Hematopoietic multipotent progenitor cell (in vitro differentiated cells): ENCODE results near the gene TOMM6. TPM values are rescaled to one million over a fixed set of nuclear protein-coding genes. Genes with fewer than 3 reads are reported as not detected.
"Not testable (repeated sequence)": the region's sequence is repeated elsewhere in the genome, so short reads cannot be mapped to it uniquely, and the experiment has no call there.

Source experiments
- DNase-seq, 3 donors: peaks; one replicate each; pipeline ENCODE4 v3.0.0-alpha.2; 2011 to 2015; ENCODE audit warnings: low read depth in 2 of 3, low spot score in 2 of 3
- total RNA-seq: library from RNA; depleted of rRNA; stranded (reverse); fragments of >200 nt; gene quantifications from one replicate; pipeline ENCODE4 v1.2.3, GENCODE V29; 2012

Gene TOMM6
- total RNA-seq, 1 donor, result 74.3 TPM

DNA sequence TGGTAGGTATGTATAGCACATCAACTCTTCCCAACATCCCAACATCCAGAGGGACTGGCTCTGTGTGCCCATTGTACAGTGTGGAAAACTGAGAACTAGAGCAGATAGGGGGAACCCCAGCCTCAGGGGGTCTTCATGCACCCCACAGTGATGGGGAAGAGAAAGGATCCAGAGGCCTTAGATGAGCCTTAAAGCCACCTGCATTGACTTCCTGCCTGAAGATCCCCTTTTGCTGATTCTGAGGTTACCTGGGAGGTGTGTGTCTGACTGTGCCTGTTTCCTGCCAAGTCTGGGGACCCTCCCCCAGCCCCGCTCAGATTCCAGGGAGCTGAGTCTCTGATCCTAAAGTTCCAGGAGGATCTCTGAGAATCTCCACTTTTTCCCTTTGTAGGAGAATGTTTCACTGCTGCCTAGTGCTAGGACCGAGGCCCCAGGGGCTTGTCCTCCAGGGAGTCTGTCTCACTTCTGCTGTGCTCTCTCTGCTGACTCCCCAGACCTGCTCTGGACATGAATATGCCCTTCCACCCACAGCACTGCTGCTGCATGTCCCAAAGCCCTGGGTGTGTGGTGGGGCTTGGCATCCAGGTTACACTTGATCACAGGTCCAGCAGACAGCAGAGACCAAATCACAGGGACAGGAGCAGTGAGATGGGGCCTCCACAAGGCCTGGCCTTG, 27.5 kb upstream of the TOMM6 start:
- DNase-seq, result no peak

DNA sequence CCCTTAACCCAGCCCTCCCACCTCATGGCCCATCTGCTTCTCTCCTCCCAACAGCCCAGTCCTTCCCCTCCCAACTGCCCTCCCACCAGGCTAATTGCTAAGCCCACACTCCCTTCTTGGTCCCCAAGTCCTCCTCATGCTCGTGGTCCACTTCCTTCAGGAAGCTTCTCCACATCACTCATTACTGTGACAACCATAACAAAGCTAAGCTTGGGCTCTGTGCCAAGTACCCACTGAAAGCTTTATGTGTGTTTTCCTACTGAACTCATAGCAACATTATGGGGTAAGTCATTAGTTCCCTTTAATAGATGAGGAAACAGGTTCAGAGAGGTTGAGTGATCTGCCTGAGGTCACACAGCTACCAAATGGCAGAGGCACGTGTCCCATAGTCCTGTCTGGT, 24.0 kb upstream of the TOMM6 start:
- DNase-seq, result peak in 2 of 3 donors; percentile 31 to 71

DNA sequence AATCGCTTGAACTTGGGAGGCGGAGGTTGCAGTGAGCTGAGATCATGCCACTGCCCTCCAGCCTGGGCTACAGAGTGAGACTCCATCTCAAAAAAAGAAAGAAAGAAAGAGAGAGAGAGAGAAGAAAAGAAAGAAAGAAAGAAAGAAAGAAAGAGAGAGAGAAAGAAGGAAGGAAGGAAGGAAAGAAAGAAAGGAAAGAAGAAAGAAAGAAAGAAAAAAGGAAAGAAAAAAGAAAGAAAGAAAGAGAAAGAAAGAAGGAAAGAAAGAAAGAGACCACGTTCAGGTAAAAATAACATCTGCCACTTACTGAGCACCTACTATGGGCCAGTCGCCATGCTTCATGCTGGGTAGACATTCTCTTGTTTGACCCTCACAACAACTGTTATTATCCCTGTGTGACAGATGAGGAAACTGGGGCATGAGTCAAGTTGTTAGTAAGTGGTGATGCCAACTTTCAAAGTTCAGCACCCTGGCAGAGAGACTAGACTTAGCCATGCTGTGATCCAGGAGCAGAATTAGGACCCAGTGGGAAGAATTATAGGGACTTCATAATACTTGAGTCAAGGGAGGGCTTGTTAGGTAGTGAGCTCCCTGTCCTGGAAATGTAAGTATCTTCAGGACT, 21.3 kb upstream of the TOMM6 start:
- DNase-seq, result not testable (repeated sequence)

DNA sequence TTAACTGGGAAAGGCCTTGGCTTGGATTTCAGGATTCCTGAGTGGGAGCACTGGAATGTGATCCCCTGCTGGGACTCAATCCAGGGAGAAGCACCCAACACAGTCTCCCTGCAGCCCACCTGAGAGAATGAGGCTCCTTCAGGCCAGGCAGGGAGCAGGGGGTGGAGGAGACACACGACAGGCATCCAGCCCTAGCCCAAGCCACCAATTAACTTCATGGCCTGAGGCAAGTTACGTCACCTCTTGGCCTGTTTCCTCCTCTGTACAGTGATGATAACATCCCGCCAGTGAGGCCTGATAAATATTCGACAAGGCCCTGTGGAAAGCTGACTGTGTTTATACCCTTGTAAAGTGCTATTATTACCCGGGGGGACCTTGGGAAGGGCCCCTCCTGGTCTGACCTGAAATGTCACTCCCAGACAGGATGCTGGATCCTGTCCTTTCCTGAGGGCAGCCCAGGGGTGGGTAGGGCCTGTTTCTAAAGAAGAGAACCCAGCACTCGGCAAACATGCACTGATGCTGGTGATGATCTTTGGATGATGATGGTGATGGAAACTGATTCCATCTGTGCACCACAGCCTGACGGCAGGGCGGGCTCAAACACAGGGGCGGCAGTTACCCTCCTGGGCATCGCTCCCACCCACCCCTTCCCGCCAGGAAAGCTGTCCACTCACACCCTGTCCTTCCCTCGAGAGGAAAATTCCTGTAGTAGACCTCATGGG, 20.2 kb upstream of the TOMM6 start:
- DNase-seq, result peak in 2 of 3 donors; percentile 77 to 89

DNA sequence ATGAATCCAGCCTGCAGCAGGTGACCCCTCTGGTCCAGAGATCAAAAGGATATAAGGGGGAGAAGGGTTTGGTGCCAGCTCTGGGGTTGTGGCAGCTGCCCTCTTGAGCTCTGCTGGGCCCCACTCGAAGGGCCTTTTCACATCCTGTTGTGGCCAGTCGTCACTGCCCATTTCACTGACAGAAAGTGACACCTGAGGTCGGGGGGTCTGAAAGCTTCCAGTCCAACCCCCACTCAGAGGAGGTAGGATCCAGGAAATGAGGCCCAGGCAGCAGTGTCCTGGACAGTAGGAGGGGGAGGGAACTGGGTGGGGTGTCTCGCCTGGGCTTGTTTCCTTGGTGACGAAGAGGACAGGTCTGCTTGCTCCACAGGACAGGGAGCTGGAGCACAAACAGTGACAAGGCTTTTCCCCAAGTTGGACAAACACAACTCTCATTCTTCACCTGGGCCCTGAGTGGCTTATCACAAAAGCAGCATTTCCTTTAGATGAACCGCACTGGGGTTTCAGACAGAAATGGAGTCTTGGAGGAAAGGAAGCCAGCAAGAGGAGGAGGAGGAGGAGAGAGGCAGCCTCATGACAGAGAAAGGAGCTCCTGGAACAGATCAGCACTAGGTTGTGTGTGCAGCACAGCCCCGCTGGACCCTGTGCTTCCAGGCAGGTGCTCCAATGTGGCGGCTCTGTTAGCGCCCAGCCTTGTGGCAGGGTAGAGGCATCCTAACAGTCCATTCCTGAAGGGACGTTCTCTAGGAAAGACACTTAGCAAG, 18.8 kb upstream of the TOMM6 start:
- DNase-seq, result peak in 2 of 3 donors; percentile 71 to 84

DNA sequence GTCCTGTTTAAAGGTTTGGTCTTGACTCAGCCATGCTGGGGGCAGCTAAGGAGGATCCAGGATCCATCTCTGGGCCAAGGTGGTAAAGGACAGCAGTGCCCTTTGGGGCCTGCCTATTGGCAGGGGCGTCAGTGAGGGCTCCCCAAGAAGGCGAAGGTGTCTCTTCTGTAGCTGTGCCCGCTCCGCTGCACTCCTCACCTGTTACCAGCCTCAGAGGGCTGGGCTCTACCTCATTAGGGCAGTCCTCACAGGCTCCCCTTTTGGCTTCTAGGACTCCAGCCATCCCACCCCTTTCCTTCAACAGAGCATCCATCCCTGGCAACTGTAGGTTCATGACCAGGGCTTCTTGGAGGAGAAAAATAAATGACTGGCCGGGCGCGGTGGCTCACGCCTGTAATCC, 18.1 kb upstream of the TOMM6 start:
- DNase-seq, result no peak

DNA sequence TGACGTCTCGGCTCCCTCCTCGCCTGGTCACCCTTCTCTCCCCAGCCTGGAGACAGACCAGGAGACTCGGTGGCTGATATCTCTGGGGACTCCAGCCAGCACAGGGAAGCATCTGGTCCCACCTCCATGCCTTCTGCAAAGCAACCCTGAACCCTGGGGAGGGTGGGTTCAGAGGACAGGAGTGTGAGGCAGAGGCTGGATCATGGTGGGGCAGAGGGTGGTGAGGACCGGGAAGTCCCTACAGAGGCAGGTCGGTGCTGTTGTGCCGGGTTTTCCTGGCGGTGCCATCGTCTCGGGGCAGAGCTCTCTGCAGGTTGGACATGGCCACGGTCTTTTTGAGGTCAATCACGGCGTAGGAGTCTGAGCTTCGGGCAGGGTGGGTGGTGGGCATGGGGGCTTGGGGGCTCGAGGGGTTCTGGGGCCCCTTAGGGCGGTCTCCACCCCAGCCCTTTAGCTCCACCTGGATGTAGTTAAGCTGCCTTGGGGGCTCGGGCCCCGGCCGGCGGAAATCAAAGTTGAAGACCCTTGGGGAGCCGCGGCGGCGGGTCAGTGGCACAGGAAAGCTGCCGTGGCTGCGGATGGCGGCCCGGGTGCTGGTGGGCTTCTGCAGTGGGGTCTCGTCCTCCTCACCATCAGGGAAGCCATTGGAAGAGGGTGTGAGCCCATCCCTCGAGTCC, 17.0 kb upstream of the TOMM6 start:
- no peak for DNase-seq

DNA sequence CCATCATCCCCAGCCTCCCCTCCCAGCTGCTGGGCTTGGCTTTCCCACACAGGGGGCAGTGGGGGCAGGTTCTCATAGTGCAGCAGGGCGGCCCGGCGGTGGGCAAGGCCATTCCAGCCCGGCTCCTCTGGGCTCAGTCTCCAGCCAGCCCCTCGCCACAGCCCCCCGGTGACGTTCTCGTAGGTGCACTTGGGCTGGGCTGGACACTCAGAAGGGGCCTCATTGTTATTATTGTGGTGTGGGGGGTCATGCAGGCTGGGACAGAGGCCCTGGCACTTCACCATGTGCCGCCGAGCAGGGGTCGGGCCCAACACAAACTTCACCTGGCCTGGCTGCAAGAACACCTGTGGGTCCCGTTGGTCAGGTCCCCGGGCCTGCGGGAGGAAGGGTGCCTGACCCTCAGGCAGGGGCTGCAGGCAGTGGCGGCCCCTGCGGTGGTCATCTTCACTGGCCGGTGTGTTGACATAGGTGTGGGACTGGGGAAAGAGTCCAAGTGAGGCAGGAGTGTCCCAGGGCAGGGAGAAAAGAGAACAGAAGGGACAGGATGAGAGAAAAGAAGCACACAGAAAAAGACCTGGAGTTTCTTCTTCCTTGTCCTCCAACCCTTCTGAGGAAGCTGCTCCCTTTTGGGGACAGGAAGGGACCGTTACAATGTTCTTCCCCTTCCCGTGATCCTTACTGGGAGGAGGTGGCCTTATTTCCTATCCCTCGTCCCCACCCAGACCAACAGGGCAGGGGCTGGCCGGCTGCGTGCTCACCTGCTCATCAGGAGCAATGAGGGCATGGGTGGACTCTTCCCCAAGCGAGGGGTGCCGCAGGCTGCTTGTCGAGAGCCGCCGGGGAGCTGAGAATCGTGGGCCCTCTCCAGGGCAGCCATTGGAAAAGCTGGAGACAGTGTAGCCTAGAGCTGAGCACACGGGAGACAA, 16.2 kb upstream of the TOMM6 start:
- DNase-seq, result no peak

DNA sequence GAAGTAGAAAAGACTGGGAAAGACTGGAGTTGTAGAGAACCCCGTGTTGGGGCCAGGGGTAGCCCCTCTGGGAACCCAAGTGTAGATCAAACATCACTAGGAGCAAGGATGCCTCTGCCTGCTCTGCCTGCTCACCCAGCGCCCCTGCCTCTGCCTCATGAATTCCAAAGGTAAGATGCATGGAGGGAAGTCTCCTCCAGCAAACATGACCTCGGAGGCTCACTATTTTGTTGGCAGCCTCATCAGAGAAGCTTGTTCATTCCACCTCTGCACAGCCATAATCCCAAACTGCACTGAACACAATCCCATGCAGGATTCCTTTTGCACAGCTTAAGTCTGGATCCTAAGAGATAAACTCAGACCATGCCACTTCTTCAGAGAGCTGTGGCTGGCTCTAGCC, 12.7 kb upstream of the TOMM6 start:
- DNase-seq, result no peak

DNA sequence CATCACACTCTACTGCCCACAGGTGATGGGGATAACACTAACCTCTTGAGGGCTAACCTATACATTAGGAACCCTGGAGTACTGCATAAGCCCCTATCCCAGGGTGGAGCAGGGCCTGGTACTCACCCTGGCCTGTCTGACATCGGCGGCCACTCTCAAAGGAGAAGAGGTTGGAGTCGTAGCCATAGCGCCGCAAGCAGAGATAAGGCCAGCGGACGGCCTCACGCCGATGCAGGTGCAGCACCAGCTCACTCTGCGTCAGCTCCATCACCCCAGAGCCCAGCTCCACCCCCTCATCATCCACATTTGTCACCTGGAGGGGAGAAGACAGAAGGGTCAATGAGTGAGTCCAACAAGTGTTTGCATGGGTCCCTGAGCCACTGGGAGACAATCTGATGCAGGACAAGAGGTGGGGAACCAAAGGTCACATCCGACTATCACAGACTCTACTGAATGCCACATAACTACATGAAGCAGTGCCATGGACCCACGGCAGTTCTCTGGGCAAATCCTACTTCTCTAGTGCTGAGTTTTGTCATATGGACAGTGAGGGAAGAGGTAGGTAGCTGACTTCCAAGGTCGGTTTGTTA, 12.1 kb upstream of the TOMM6 start:
- no peak for DNase-seq

DNA sequence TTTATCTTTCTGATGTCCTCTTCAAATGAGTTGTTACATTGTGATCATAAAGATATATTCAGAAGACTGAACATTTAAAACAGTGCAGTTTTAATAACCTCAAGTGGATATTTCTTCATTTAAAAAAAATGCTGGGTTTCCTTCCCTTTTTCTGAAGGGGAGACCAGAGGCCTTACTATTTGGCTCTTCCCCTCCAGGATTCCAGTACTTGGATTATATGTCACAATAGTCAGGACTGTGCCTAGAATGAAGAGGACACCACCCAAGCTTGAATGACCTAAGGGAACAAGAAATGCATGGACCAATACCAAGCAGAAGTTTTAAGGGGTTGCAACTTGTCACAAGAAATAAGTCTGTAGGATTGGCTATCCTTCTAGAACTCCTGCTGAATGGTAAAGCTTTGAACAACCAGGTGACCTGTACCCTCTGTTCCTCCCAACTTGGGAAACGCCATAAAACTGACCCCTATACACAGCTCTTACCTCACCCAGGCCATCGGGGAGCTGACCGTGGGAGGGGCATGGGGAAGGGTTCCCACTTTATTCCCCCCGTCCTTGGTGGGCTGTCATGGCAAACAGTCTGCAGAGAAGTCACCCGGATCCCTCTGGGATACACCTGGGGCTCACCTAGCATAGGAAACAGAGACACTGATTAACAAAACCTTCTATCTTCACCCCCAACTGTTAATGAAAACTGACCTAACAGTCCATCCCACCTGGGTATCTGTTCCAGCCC, 9.8 kb upstream of the TOMM6 start:
- DNase-seq, result peak in 1 of 3 donors; percentile 45

DNA sequence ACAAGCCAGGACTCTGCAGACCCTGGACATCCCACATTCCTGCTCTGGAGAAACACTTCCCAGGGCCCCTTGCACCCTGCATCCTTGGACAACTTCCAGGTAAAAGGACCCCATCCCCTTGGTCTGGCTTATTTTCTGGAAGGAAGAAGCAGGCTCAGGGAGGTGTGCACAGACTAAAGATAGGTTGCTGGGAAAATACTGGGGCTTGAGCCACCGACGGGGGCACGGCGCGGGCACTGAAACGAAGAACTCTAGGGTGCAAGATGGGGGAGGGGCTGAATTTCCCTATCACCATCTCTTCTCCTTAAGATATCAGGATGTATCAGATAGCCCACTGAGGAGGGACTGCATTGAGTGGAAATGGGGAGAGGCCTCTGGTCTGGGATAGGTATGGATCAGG, 8.6 kb upstream of the TOMM6 start:
- DNase-seq, result no peak

DNA sequence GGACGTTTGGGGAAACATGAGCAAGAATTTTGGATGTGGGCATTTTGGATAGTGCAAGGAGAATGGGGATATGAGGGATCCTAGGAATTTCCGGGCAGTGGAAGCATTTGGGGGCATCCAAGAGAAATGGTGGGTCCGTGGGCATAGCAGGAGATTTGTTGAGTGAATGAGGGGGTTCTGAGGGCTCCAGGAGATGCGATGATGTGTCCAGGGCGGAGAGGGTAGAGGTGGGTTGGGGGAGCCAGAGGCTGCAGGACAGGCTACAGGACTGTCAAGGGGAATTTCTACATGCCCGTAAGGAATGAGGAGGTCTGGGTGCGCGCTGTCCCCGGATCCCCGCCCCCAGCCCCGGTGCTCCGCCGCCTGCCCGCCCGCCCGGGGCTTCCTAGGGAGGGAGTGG, 8.2 kb upstream of the TOMM6 start:
- no peak for DNase-seq

DNA sequence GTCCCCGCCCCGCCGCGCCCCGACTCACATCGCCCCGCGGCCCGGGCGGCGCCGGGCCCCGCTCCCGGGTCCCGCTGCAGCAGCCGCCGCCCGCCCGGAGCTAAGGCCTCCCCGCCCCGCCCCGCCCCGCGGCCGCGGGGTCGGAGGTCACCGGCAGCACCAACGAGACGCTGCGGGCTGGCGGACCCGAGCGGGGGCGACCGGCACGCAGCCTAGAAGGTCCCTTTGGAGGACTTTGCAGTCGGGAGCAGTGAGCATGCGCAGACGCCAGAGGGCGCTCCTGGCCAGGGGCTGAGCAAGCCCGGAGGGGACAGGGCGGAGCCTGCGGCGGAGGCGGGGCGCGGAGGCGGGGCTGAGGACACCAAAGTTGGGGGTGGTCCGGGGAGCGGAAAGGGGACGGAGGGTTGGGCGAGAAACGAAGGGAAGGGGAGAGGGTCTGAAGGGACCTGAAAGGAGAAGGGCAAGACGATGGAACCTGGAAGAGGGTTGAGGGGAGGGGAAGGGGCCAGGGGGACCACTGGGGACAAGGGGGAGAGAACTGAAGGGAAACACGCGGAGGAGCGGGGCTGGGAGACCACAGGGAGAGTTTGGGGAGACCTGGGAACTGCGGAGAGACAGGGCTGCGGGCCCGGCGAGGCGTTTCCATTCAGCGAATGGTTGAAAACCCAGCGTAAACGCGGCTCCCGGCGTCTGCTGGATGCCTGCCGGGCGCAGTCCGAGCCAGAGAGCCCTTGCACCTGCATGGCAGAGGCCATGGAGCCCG, 7.5 kb upstream of the TOMM6 start, which contains the start of gene FRS3:
Gene FRS3 (minus strand): TSS at position 113 of the 763 bp plus-strand sequence. CDS start 2,913 bp downstream, outside the sequence.
- DNase-seq, result peak; percentile 96

DNA sequence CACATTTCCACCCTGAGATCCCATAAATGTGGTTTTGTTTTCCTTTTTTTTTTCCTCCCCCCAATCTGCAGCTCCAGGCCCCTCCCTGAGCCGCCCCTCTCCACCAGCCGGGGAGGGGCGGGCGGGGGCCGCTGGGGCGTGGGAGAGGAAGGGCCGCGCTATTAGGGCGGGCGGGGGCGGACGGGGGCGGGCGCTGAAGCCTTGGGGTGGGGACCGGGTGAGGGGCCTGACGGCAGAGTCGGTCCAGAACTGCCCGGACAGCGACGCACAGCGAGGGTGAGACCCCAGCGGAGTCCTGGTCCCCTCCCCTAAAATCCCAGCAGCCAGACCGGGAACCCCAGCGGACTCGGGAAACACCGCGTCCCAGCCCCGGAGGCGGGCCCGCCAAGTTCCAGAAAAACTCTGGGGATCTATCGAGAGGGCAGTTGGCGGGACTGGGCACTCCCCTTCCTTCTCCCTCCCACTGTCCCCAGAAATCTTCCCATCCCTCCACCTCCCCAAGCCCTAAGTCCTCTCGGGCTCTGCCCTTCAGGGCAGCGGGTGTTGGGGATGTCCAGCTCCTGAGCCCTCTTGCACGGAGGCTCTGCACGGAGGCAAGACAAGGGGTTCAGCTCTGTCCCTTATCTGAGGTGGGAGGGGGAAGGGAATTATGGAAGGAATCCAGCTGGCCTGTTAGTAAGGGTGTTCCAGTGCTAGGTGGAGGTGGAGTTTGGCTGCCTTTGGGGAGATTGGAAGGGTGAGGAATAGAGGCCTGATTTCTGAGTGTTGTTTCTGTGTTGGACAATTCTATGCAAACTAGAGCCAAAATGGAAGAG, 6.7 kb upstream of the TOMM6 start, which contains the start of gene PRICKLE4:
Gene PRICKLE4 (plus strand): TSS at position 232 of the 815 bp plus-strand sequence. CDS start 2,692 bp downstream, outside the sequence.
- no peak for DNase-seq

DNA sequence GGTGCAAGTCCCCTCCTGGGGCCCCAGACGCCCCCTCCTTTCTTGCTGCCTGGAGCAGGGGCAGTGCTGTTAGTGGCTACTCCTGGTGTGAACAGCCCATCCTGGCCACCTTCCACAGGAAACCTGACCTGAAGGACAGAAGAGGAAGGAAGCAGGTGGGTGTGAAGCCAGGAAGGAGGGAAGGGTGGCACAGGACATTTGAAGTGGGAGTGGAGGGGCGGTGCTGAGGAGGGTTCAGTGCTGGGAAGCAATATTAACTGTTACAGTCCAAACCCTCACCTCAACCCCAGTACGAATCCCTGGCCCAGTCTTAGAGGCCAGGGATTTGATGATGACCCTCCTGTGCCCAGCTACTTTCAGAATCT, 6.1 kb upstream of the TOMM6 start:
- DNase-seq, result no peak
